Activated gamma-delta T cell treated with anti-CD3 and anti-CD28 coated beads, Interleukin-2, amount 50 U/mL, for 16 hours (primary cell): ENCODE results near the gene GNG7.
A peak's percentile ranks its signal among the peaks of the same experiment; 100 is the strongest.

Experiments used
- DNase-seq: peaks from one replicate; pipeline ENCODE4 v3.0.0-alpha.2; 2020; ENCODE audit warnings: low read depth

The GNG7 gene

GRCh38 chr19:2462635-2463421 lies 239.7 kb downstream of the GNG7 start:
- no peak for DNase-seq

GRCh38 chr19:2461751-2462634 lies 240.5 kb downstream of the GNG7 start:
- peak; percentile 34 for DNase-seq
